HG02798 (cell line): ENCODE results near the gene DTD1.
"Not testable (repeated sequence)": the region's sequence is repeated elsewhere in the genome, so short reads cannot be mapped to it uniquely, and the experiment has no call there.

ENCODE experiments used
- ATAC-seq: cut with Tn5 transposase; IDR thresholded peaks from one replicate; pipeline ENCODE4 v1.9.1; 2021; ENCODE audit warnings: mild to moderate bottlenecking; ENCODE audit not compliant: unreplicated experiment, poor library complexity

DTD1 gene

GRCh38 chr20:18734525-18735189 lies 146.8 kb downstream of the DTD1 start:
- ATAC-seq: no peak

GRCh38 chr20:18737140-18737539 lies 149.3 kb downstream of the DTD1 start:
- no peak for ATAC-seq

- ATAC-seq: no peak
Observed at GRCh38 chr20:18738055-18738454, 150.2 kb downstream of the DTD1 start.

GRCh38 chr20:18738888-18739287 lies 151.0 kb downstream of the DTD1 start:
- no peak for ATAC-seq

- no peak for ATAC-seq
Observed at GRCh38 chr20:18739751-18740166, 151.9 kb downstream of the DTD1 start.

GRCh38 chr20:18740726-18741125 lies 152.9 kb downstream of the DTD1 start:
- ATAC-seq: no peak

- no peak for ATAC-seq
Observed at GRCh38 chr20:18742841-18743240, 155.0 kb downstream of the DTD1 start.

GRCh38 chr20:18743665-18744440 lies 156.0 kb downstream of the DTD1 start:
- no peak for ATAC-seq

GRCh38 chr20:18747090-18747489 lies 159.2 kb downstream of the DTD1 start:
- no peak for ATAC-seq

- no peak for ATAC-seq
Observed at GRCh38 chr20:18748987-18749386, 161.1 kb downstream of the DTD1 start.

GRCh38 chr20:18749528-18749927 lies 161.7 kb downstream of the DTD1 start:
- ATAC-seq: no peak

- ATAC-seq: no peak
Observed at GRCh38 chr20:18750735-18751134, 162.9 kb downstream of the DTD1 start.

GRCh38 chr20:18754030-18754652 lies 166.3 kb downstream of the DTD1 start:
- peak; percentile 99 for ATAC-seq

- no peak for ATAC-seq
Observed at GRCh38 chr20:18754653-18755045, 166.8 kb downstream of the DTD1 start.

- not testable (repeated sequence) for ATAC-seq
Observed at GRCh38 chr20:18760852-18761251, 173.0 kb downstream of the DTD1 start.

GRCh38 chr20:18767676-18768075 lies 179.8 kb downstream of the DTD1 start:
- ATAC-seq: no peak

- ATAC-seq: no peak
Observed at GRCh38 chr20:18773566-18773965, 185.7 kb downstream of the DTD1 start.

GRCh38 chr20:18774207-18774606 lies 186.4 kb downstream of the DTD1 start:
- ATAC-seq: no peak

- no peak for ATAC-seq
Observed at GRCh38 chr20:18775633-18776032, 187.8 kb downstream of the DTD1 start.

- ATAC-seq: no peak
Observed at GRCh38 chr20:18778690-18779392, 191.0 kb downstream of the DTD1 start.
